ENCODE results near the gene C10orf143.
"Not testable (repeated sequence)": the region's sequence is repeated elsewhere in the genome, so short reads cannot be mapped to it uniquely, and the experiment has no call there.

DNA sequence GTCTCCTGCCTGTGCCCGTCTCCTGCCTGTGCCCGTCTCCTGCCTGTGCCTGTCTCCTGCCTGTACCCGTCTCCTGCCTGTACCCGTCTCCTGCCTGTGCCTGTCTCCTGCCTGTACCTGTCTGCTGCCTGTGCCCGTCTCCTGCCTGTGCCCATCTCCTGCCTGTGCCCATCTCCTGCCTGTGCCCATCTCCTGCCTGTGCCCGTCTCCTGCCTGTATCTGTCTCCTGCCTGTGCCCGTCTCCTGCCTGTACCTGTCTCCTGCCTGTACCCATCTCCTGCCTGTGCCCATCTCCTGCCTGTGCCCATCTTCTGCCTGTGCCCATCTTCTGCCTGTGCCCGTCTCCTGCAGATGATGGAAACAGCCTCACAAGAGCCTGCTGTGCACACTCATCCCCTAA lies 86.3 kb downstream of the C10orf143 start:
- TF ChIP-seq CTCF, POLR2A (IDR thresholded peaks at IDR 0.05): not testable (repeated sequence)

Data from tibial nerve (tissue), 3 donors.